Stimulated activated naive CD8-positive, alpha-beta T cell treated with anti-CD3 and anti-CD28 coated beads, Interleukin-15, amount 100 ng/mL, for 72 hours (primary cell): ENCODE data around the gene USP21.
"Not testable (repeated sequence)": the region's sequence is repeated elsewhere in the genome, so short reads cannot be mapped to it uniquely, and the experiment has no call there.

Source experiments
- ATAC-seq: fragments of 150-1000 bp; cut with Tn5 transposase; 2 replicates; pipeline ENCODE4 v1.10.0; 2021; ENCODE audit warnings: mild to moderate bottlenecking, moderate library complexity
- DNase-seq, 2 donors: peaks; one replicate each; pipeline ENCODE4 v3.0.0; 2021 to 2022
- H3K27ac Mint-ChIP-seq, 2 donors: one replicate each; pipeline ENCODE4 v1.8.0; 2022; ENCODE audit warnings: mild to moderate bottlenecking in 2 of 2, mixed read lengths in 2 of 2, moderate library complexity in 2 of 2
- H3K27me3 Mint-ChIP-seq: one replicate; pipeline ENCODE4 v1.8.0; 2022; ENCODE audit warnings: mixed read lengths
- H3K4me1 Mint-ChIP-seq: one replicate; pipeline ENCODE4 v1.8.0; 2022; ENCODE audit warnings: mild to moderate bottlenecking, mixed read lengths
- H3K4me3 Mint-ChIP-seq, 2 donors: one replicate each; pipeline ENCODE4 v1.8.0; 2022; ENCODE audit warnings: mild to moderate bottlenecking in 2 of 2, mixed read lengths in 2 of 2, moderate library complexity in 1 of 2
- H3K9me3 Mint-ChIP-seq, 2 donors: one replicate each; pipeline ENCODE4 v1.8.0; 2022; ENCODE audit warnings: mixed read lengths in 2 of 2

Gene USP21

GRCh38 chr1:161159087-161159912 is at the start of gene USP21:
Gene USP21 (plus strand): TSS chr1:161159500. CDS start chr1:161160641, 1,141 bp downstream.
- peak; percentile 92 for ATAC-seq
- H3K9me3 Mint-ChIP-seq, result no peaks in the 10 kb centered on the region
- peak within 1 kb of the TSS; percentile 90 to 94 for H3K4me3 Mint-ChIP-seq
- peak within 1 kb of the TSS; percentile 94 to 97 for H3K27ac Mint-ChIP-seq
- H3K27me3 Mint-ChIP-seq, result no peaks in the 10 kb centered on the region
- peak; percentile 88 to 90 for DNase-seq
- H3K4me1 Mint-ChIP-seq, result peaks cover 79% of the 10 kb centered on the region

- Mint-ChIP-seq H3K4me1 (peaks cover 62% of the 10 kb centered on the region), H3K27ac (no peak overlapping the region), H3K9me3 (peaks cover 0 to 4% of the 10 kb centered on the region in 2 donors), H3K4me3 (no peak overlapping the region), H3K27me3 (no peaks in the 10 kb centered on the region)
- DNase-seq (no peak), ATAC-seq (no peak)
Observed at GRCh38 chr1:161111117-161111516, 48.2 kb upstream of the USP21 start.

DNA sequence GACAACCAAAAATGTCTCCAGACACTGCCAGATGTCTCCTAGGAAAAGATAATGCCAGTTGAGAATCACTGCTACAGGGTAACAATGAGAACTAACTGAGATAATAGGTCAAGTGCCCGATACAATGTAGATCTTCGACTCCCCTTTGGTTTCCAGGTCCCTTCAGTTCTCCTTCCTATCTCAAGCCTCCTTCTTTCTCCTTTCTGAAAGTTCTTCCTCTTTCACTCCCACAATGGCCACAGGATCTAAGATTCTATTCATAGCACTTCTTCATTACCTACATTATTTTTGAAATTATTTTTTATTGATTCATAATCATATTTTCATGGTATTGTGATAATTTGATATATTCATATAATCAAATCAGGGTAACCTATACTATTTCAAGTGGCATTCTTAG is 47.8 kb upstream of the USP21 start:
- ATAC-seq (no peak), DNase-seq (no peak)
- peaks cover 0 to under 1% of the 10 kb centered on the region in 2 donors for H3K9me3 Mint-ChIP-seq
- H3K4me1 Mint-ChIP-seq, result peaks cover 62% of the 10 kb centered on the region
- no peaks in the 10 kb centered on the region for H3K27me3 Mint-ChIP-seq
- H3K4me3 Mint-ChIP-seq, result no peak overlapping the region
- peak overlapping the region in 1 of 2 donors; percentile 53 for H3K27ac Mint-ChIP-seq

- no peak for DNase-seq
- Mint-ChIP-seq H3K4me3 (peak overlapping the region; percentile 37 to 70), H3K27me3 (no peaks in the 10 kb centered on the region), H3K27ac (peak overlapping the region; percentile 97 to 99), H3K4me1 (peaks cover 68% of the 10 kb centered on the region), H3K9me3 (no peaks in the 10 kb centered on the region)
- ATAC-seq, result no peak
Observed at GRCh38 chr1:161113915-161114314, 45.4 kb upstream of the USP21 start.

DNA sequence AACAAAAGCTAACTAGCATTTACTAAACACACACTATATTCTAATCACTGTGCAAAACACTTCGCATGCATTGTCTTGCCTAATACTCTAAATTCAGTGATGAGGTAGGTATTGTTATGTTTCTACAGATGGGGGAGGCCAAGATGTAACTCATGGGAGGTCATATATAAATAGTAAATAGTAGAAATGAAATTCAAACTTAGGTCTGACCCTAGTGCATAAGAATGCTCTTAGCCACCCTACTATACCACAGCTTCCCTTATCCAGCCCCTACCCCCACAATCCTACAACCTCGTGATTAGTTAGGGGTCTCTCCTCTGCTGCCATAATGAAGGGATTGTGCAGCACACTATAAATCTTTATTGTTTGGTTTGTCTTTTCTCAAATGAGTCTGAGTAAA is 44.7 kb upstream of the USP21 start:
- Mint-ChIP-seq H3K27ac (peak overlapping the region; percentile 97 to 99), H3K27me3 (no peaks in the 10 kb centered on the region), H3K4me3 (peak overlapping the region; percentile 95 to 98), H3K9me3 (no peaks in the 10 kb centered on the region), H3K4me1 (peaks cover 72% of the 10 kb centered on the region)
- no peak for DNase-seq
- ATAC-seq, result no peak

DNA sequence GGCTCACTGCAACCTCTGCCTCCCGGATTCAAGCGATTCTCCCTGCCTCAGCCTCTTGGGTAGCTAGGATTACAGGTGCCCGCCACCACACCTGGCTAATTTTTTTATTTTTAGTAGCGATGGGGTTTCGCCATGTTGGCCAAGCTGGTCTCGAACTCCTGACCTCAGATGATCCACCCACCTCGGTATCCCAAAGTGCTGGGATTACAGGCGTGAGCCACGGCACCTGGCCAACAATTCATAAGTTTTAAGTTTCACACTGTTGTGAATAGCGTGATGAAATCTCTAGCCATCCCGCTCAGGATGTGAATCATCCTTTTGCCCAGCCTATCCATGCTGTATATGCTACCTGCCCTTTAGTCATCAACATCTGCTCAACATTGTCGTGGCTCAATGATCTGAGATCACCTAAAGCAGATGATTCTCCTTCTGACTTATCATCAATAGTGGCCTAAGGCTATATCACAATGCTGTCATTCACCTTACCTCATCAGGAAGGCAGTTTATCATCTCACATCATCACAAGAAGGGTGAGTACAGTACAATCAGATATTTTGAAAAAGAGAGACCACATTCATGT is 44.1 kb upstream of the USP21 start:
- Mint-ChIP-seq H3K27ac (peak overlapping the region; percentile 97 to 99), H3K4me1 (peaks cover 78% of the 10 kb centered on the region), H3K27me3 (no peaks in the 10 kb centered on the region), H3K9me3 (no peaks in the 10 kb centered on the region), H3K4me3 (peak overlapping the region; percentile 95 to 98)
- ATAC-seq (peak; percentile 87), DNase-seq (peak; percentile 59 to 83)

- ATAC-seq, H3K9me3 Mint-ChIP-seq, H3K27me3 Mint-ChIP-seq, DNase-seq: not testable (repeated sequence)
- Mint-ChIP-seq H3K4me3 (peak overlapping the region; percentile 95 to 98), H3K4me1 (peaks cover 86% of the 10 kb centered on the region), H3K27ac (peak overlapping the region; percentile 97 to 99)
Observed at GRCh38 chr1:161115961-161116360, 43.3 kb upstream of the USP21 start.

GRCh38 chr1:161117759-161118581 is 41.3 kb upstream of the USP21 start, which contains the start of the genes NIT1 and PFDN2:
Gene NIT1 (plus strand): TSS chr1:161118105. CDS start chr1:161118177, 72 bp downstream.
Gene PFDN2 (minus strand): TSS chr1:161118037. CDS start chr1:161118026, 11 bp downstream.
- H3K27ac Mint-ChIP-seq, result peak within 1 kb of the TSS; percentile 99
- no peaks in the 10 kb centered on the region for H3K9me3 Mint-ChIP-seq
- ATAC-seq (peak; percentile 69), DNase-seq (peak; percentile 86 to 89)
- no peaks in the 10 kb centered on the region for H3K27me3 Mint-ChIP-seq
- H3K4me3 Mint-ChIP-seq, result peak within 1 kb of the TSS; percentile 95 to 98
- peaks cover 81% of the 10 kb centered on the region for H3K4me1 Mint-ChIP-seq

DNA sequence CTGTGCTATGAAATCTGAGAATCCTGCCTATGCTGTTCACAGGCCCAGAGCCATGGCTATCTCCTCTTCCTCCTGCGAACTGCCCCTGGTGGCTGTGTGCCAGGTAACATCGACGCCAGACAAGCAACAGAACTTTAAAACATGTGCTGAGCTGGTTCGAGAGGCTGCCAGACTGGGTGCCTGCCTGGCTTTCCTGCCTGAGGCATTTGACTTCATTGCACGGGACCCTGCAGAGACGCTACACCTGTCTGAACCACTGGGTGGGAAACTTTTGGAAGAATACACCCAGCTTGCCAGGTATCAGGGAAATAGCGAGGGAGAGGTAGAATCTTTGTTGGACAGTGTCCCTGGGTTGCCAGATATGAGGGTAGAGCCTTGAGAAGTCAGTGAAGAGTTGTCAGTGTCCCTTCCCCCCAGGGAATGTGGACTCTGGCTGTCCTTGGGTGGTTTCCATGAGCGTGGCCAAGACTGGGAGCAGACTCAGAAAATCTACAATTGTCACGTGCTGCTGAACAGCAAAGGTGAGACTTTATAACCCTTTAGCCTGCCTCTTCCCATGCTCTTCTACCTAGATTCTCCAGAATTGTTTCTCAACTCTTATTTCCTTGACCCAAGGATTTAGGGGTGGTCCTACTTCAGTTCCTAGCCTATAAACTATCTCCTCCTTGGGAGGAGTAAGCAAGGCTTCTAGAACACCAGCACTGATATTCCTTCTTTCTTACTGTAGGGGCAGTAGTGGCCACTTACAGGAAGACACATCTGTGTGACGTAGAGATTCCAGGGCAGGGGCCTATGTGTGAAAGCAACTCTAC is 40.0 kb upstream of the USP21 start:
- no peaks in the 10 kb centered on the region for H3K9me3 Mint-ChIP-seq
- H3K4me3 Mint-ChIP-seq, result peak overlapping the region; percentile 95 to 98
- no peaks in the 10 kb centered on the region for H3K27me3 Mint-ChIP-seq
- H3K4me1 Mint-ChIP-seq, result peaks cover 68% of the 10 kb centered on the region
- DNase-seq, result peak; percentile 47 to 76
- peak; percentile 68 for ATAC-seq
- H3K27ac Mint-ChIP-seq, result peak overlapping the region; percentile 89 to 98

GRCh38 chr1:161121042-161121650 is 38.2 kb upstream of the USP21 start:
- Mint-ChIP-seq H3K27ac (peak overlapping the region; percentile 80 to 82), H3K27me3 (no peaks in the 10 kb centered on the region), H3K4me3 (peak overlapping the region in 1 of 2 donors; percentile 38), H3K4me1 (peaks cover 49% of the 10 kb centered on the region), H3K9me3 (no peaks in the 10 kb centered on the region)
- DNase-seq (no peak), ATAC-seq (no peak)

- no peak for DNase-seq
- Mint-ChIP-seq H3K27ac (no peak overlapping the region), H3K4me3 (no peak overlapping the region), H3K27me3 (no peaks in the 10 kb centered on the region), H3K4me1 (peaks cover 46% of the 10 kb centered on the region), H3K9me3 (no peaks in the 10 kb centered on the region)
- no peak for ATAC-seq
Observed at GRCh38 chr1:161121834-161122233, 37.5 kb upstream of the USP21 start.

GRCh38 chr1:161122967-161123366 is 36.3 kb upstream of the USP21 start:
- no peak overlapping the region for H3K4me3 Mint-ChIP-seq
- H3K27ac Mint-ChIP-seq, result no peak overlapping the region
- no peaks in the 10 kb centered on the region for H3K27me3 Mint-ChIP-seq
- DNase-seq (no peak), ATAC-seq (no peak)
- no peaks in the 10 kb centered on the region for H3K9me3 Mint-ChIP-seq
- peaks cover 53% of the 10 kb centered on the region for H3K4me1 Mint-ChIP-seq

GRCh38 chr1:161127649-161128048 is 31.7 kb upstream of the USP21 start:
- Mint-ChIP-seq H3K9me3 (no peaks in the 10 kb centered on the region), H3K4me3 (no peak overlapping the region), H3K27me3 (no peaks in the 10 kb centered on the region), H3K4me1 (peaks cover 55% of the 10 kb centered on the region), H3K27ac (peak overlapping the region in 1 of 2 donors; percentile 77)
- DNase-seq (no peak), ATAC-seq (no peak)

- Mint-ChIP-seq H3K27me3 (no peaks in the 10 kb centered on the region), H3K4me1 (peaks cover 55% of the 10 kb centered on the region), H3K9me3 (no peaks in the 10 kb centered on the region), H3K27ac (no peak overlapping the region), H3K4me3 (no peak overlapping the region)
- no peak for DNase-seq
- ATAC-seq, result no peak
Observed at GRCh38 chr1:161128591-161129420, 30.5 kb upstream of the USP21 start.
